Stimulated activated CD4-positive, alpha-beta T cell treated with anti-CD3 and anti-CD28 coated beads, Interleukin-15, amount 100 ng/mL, for 24 hours (primary cell): ENCODE data around the gene MINDY1.

Source experiments
- DNase-seq: peaks from one replicate; pipeline ENCODE4 v3.0.0-alpha.2; 2020

The MINDY1 gene, protein sequence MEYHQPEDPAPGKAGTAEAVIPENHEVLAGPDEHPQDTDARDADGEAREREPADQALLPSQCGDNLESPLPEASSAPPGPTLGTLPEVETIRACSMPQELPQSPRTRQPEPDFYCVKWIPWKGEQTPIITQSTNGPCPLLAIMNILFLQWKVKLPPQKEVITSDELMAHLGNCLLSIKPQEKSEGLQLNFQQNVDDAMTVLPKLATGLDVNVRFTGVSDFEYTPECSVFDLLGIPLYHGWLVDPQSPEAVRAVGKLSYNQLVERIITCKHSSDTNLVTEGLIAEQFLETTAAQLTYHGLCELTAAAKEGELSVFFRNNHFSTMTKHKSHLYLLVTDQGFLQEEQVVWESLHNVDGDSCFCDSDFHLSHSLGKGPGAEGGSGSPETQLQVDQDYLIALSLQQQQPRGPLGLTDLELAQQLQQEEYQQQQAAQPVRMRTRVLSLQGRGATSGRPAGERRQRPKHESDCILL

DNA sequence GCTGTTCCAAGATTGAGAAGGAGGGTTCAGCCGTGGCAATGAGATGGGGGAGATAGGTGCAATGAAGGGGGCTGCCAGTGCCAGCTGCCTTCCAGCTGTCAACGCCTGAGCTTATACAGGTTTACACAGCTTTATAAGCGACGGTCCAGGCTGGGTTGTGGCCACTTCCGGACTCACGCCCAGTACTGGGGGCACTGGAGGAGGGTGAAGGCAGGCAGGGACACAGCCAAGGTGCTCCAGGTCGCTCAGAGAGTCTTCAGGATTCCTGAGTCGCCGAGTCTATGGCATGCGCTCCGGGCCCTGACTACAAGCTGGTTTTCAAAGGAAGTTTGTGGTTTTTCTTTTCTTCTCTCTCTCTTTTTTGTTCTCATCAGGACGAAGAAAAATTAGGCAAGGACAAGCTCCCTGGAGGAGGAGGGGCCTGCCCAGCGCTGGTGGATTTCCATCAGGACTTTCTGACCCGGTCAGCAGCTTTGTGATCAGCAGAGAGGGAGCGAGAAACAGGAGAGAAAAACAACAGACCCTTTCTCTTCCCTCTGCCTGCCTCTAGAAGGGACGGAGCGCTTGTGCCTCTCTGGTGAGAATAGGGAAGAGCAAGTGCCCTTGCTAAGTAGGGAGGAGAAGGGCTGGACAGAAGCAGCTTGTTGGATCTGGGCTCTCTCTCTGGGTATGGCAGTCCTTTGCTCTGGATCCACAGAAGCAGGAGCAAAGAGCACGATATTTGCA, at the start of gene MINDY1:
Gene MINDY1, minus strand, starts transcription at position 576 of the 726 bp plus-strand sequence. CDS start 4,285 bp downstream, outside the sequence.
- DNase-seq, result peak; percentile 59

DNA sequence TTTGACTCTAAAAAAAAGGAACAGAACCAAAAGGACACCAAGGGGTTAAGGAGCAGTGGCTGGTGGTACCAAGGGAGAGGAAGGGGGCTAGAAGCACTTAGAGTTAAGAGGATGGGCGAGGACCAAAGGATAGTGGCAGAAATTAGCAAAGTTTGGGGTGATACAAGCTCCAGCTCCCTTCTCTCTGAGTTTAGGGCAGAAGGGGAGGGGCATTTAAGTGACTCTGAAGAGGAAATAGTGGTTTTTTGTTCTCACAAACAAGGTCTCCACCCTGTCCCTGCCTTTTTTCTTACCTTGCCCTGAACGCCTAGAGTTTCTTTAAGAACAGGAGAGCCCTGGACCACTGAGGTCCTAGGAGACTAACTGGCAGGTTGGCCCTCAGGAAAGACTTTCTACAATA, 49.4 kb upstream of the MINDY1 start:
- no peak for DNase-seq

DNA sequence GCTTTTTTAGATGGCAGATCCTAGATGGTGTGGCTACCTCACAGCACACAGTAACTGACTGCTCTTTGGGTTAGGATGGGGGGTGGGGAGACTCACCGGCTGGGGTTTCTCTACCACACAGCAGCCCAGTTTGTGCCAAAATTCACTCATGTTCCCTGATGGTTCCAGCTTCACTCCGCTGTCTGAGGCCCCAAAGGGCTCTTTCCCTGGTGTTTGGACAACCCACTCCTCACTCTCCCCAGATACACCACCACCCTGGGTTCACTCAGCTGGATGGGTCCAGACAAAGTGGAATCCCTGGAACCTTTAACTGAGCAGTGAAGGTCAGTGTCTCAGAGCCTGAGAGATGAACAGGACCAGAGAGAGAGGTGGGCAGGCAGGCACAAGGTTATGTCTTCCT, 48.9 kb upstream of the MINDY1 start:
- no peak for DNase-seq

DNA sequence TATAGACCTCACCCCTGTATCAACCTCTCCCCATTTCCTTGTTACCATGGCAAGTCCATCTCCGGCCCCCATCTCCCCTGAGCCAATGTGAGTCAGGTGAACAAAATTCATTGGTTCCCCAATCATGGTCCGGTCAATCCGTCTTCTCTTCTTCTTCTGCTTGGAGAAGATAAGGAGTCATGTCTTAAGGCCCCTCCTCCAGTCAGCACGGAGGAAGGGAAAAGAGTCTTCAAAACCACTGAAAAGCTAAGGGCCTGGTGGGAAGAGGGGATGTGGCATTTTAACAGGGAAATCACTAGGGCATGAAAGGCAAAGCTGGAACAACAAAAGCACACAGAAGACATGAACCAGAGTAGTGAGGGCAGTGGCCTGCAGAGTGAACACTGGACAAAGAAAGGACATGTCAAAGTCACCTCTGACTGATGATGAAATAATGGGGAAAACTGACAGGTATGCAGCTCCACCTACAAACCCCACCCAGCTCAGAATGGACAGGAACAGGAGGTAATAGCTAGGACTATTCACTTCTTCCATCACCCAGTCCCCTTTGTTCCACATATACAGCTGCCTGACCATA, 48.4 kb upstream of the MINDY1 start:
- no peak for DNase-seq

DNA sequence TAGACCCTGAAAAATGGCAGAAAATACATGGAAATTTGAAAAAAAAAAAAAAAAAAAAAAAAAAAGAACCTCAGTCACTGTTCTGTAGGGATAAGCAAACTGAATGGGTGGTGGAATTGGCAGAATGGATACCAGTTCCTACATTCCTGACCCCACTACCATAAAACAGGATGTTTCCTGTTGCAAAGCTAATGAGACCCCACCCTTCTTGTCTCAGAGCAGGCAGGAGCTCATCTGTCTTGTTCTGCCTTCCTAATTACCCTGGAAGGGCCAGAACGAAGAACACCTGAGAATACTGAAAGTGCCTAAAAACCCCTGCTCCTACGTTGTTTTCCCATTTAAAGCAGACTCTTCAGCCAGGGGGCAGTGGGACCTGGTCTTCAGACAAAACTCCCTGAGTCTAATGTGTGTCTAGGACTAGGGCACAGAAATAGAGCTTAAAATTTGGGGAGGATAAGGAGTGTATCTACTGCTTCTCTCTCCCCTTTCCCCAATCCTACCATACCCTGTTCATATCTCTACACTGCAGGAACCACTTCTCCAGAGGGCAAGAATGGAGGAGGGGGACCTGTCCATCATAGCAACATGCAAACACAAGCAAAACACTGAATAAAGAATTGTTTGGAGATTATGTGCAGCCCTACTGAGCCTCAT, 44.8 kb upstream of the MINDY1 start:
- DNase-seq, result no peak

DNA sequence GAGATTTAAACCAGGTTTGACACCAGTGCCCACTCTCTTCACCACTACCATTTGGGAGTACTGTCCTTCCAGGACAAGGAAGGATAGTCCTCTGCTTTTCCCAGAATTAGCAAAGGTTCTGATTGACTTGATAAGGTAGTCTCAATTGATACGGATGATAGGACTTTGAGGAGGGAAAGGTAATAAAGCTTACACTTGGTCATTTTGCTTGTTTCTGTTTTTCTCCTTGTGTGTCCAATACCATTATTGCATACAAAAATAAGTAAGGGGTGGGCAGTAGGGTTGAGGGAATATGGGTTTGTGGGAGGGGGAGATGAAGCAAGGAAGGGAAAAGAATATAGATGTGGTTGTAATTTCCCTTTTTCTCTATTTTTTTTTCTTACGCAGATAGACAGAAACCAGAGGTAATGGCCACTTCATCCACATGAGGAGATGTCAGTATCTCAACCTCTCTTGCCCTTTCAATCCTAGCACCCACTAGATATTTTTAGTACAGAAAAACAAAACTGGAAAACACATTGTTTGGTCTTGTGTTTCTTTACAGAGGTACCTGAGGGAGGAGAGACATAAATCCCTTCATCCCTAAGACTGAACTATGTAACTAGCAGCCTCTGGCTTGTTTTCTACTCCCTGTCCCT, 43.5 kb upstream of the MINDY1 start:
- DNase-seq, result no peak

DNA sequence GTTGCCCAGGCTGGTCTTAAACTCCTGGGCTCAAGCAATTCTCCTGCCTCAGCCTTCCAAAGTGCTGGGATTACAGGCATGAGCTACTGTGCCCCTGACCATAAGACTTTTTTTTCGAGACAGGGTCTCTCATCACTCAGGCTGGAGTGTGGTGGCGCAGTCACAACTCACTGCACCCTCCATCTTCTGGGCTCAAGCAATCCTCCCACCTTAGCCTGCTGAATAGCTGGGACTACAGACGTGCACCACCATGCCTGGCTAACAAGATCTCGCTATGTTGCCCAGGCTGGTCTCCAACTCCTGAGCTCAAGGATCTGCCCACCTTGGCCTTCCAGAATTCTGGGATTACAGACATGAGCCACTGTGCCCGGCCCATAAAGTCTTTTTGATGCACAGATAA, 42.8 kb upstream of the MINDY1 start:
- DNase-seq, result no peak

DNA sequence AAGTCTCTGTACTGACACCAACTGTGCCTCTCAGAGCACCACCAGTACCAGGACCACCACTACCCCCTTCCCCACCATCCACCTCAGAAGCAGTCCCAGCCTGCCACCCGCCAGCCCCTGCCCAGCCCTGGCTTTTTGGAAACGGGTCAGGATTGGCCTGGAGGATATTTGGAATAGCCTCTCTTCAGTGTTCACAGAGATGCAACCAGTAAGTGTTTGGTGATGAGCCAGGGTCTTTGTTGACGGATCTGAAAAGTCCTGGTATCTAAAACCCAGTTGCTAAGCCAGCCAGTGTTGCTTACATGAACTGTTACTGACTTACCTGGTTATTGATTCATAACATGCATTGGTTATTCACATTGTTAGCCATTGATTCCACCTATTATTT, 41.9 kb upstream of the MINDY1 start:
- DNase-seq, result no peak

DNA sequence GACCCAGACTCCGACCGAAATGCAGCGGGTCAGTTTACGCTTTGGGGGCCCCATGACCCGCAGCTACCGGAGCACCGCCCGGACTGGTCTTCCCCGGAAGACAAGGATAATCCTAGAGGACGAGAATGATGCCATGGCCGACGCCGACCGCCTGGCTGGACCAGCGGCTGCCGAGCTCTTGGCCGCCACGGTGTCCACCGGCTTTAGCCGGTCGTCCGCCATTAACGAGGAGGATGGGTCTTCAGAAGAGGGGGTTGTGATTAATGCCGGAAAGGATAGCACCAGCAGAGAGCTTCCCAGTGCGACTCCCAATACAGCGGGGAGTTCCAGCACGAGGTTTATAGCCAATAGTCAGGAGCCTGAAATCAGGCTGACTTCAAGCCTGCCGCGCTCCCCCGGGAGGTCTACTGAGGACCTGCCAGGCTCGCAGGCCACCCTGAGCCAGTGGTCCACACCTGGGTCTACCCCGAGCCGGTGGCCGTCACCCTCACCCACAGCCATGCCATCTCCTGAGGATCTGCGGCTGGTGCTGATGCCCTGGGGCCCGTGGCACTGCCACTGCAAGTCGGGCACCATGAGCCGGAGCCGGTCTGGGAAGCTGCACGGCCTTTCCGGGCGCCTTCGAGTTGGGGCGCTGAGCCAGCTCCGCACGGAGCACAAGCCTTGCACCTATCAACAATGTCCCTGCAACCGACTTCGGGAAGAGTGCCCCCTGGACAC, 41.4 kb upstream of the MINDY1 start:
- DNase-seq, result peak; percentile 67

DNA sequence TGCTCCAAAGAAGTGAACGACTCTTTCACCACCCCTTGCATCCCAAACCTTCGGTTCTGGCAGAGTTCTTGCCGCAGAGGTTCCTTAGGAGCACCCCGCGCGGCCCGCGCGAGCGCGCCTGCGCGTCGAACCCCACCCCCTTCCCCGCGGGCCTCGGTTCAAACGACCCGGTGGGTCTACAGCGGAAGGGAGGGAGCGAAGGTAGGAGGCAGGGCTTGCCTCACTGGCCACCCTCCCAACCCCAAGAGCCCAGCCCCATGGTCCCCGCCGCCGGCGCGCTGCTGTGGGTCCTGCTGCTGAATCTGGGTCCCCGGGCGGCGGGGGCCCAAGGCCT, 40.9 kb upstream of the MINDY1 start, which contains the start of gene C1orf56:
Gene C1orf56, plus strand, starts transcription at position 161 of the 334 bp plus-strand sequence. Its CDS starts 97 bp downstream, at position 258.
- DNase-seq, result peak; percentile 72

DNA sequence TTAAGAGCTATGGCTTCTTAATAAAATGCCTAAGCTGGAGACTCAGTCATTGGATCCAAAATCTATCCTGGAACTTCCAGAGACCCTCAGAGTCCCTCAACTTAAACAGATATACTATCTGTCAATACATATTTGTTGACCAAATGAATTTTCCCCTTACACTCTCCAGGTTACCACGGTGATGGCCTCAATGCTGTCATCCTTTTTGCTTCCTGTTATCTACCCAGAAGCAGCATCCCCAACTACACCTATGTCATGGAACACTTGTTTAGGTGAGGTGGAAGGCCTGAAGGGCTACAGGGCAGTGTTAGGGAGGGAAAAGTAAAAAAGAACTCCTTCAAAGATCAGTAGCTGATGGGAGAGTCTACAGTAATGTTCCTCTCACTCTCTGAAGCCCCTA, 36.5 kb upstream of the MINDY1 start:
- DNase-seq, result no peak

DNA sequence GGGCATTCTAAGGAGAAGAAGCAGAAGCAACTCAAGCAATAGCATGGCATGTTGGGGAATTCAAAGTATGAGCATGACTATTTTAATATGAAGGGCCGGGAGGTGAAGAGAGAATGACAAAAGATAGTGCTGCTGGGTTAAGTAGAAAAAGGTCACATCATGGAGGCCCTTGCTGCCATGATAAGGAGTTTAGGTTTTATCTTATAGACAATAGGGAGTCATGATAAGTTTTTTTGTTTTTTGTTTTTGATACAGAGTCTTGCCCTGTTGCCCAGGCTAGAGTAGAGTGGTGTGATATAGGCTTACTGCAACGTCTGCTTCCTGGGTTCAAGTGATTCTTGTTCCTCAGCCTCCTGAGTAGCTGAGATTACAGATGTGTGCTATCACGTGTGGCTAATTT, 32.8 kb upstream of the MINDY1 start:
- DNase-seq, result no peak

DNA sequence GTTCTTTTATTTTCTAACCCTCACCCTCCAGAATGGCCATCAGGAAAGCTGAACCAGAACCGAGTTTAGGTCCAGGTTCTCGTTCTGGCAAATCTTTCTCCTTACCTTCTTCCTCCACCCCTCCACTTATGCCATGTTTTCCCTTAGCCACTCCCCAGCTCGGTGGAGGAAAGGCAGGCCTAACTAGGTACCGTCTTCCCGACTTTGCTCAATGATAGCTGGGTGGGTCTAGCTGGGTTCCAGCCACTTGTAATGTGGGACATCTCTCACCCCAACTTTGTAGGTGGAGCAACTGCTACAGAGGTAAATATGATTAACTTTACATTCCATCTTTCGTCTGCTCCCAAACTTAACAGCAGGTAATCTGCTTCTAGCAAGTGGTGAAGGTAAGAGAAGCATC, 30.3 kb upstream of the MINDY1 start:
- DNase-seq, result no peak

DNA sequence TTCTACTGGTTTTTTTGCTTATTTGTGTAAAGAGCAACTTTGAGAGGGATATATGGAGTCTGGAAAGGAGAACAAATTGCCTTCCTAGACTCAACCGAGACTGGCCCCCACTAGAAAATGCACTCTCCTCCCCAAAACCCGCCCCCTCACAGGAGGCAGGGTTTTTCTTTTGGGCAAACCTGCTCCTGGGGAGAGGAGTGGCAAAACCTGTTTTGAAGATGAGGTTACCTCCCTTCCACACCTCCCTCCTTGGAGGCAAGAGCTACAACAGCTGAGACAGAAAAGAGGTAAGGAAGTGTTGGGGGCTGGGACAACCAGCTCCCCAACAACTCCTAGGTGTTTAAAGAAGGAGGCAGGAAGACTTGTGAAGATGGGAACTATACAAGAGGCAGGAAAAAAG, 29.7 kb upstream of the MINDY1 start, which contains the start of gene BNIPL:
Gene BNIPL, plus strand, starts transcription at position 231 of the 400 bp plus-strand sequence. Its CDS starts 140 bp downstream, at position 371.
- no peak for DNase-seq

DNA sequence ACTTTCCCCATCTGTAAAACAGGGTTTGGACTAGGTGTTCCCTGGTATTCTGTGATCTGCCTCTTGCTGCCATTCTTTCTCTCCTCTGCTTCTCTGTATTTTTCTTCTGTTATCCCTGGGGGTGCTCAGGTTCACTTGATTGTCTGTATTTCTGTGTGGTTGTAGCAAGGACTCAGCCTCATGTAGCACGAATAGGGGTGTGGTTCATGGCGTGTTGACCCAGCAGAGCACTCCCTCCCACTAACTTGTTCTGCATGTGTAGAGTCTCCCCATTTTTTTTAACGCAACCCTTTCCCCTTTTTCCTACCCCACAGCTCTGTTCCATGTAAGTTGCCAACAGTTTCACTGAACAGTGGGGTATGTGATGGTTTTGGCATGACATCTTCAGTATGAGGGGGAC, 28.5 kb upstream of the MINDY1 start:
- DNase-seq, result no peak

DNA sequence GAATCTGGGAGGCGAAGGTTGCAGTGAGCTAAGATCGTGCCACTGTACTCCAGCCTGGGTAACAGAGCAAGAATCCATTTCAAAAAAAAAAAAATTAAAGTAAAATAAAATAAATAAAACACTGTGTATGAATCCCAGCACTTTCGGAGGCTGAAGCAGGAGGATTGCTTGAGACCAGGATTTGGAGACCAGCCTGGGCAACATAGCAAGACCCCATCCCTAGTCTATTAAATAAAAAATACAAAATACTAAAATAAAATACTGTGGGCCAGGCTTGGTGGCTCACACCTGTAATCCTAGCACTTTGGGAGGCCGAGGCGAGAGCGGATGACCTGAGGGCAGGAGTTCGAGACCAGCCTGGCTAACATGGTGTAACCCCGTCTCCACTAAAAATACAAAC, 25.5 kb upstream of the MINDY1 start:
- no peak for DNase-seq

DNA sequence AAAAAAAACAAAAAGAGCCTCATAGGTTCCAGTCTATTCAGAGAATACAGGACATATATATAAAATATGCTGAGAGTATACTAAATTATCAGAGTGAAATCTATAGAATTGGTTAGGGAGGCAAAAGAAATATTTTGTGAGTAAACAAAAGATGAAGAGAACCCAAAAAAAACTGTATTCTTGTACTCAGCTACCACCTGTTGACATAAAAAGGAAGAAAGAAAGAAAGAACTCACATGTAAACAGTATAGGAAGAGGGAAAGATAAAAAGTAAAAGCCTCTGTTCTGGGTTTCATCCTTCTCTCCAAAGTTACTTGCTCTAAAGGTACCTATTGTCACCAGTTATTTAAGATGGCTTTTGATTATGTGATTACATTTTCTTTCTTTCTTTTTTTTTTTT, 19.8 kb upstream of the MINDY1 start:
- DNase-seq, result no peak

DNA sequence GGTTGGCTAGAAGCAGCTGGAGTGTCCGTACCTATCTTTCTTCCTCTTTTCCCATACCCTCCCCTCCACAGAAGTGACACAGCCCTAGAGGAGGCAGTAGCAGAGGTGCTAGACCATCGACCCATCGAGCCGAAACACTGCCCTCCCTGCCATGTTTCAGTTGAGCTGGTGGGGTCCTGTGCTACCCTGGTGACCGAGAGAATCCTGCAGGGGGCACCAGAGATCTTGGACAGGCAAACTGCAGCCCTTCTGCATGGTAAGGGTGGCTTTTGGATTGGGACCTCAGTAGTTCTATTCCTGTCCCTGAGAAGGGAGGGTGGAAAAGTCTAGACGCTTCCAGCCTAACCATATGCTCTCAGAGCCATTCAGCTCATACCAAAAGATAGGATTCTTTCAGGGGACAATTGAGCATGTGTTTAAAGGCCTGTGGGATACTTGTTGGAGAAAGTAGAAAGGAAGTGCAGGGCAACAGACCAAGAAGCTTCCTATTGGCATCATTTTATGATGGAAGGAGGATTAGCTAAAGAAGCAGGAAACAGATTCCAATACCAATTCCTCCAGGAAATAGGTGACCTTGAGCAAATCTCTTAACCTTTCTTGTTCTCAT, 17.9 kb upstream of the MINDY1 start:
- peak; percentile 88 for DNase-seq

DNA sequence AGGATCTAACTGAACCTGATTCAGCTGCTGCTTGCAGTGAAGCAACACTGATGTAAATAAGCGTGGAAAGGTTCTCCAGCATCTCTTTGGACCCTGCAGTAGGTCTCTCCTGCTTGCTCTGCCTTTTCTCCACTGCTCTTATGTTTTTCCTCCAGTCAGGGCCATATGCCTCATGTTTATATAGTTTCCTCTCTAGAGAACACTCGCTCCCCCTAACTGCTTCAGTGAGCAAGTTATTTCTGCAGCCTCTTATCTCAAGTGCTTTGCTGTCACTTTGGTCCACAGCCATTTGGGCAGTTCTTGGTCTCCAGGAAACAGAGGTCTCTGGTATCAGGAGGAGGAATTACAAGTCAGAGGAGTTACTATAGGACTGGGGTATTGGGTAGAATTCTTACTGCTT, 6.8 kb upstream of the MINDY1 start:
- DNase-seq, result no peak

DNA sequence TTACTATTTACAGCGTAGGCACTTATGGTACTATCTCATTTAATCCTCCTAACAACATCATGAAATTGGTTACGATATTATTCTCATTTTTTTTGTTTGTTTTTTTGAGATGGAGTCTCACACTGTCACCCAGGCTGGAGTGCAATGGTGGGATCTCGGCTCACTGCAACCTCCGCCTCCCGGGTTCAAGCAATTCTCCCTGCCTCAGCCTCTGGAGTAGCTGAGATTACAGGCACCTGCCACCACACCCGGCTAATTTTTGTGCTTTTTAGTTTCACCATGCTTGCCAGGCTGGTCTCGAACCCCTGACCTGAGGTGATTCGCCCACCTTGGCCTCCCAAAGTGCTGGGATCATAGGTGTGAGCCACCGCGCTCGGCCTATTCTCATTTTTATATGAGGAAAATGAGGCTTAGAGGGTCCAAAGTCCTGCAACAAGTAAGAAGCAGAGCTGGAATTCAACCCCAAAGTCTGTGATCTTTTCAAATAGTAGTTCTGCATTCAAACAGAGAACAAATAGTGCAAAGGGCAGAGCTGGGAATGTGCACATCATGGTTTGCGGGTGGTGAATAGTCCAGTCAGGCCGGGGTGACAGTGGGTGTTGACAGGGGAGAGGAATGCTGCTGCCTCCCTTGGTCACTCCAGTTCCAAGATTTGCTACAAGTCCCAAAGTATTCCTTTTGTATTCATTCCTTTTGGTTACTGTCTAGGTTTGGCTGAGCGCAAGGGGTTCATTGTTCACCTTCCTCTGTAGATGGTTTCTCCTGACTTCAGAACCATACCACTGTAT, 6.2 kb upstream of the MINDY1 start:
- no peak for DNase-seq
